Naive thymus-derived CD4-positive, alpha-beta T cell (primary cell): ENCODE measurements around the gene CABLES2. TPM values are rescaled to one million over a fixed set of nuclear protein-coding genes. Genes with fewer than 3 reads are reported as not detected.

Source experiments
- ATAC-seq: fragments of 150-1000 bp; cut with Tn5 transposase; 2 replicates; pipeline ENCODE4 v1.10.0; 2021; ENCODE audit warnings: mild to moderate bottlenecking, moderate library complexity
- CTCF ChIA-PET: fragments of 350-600 bp; sonication (Branson Sonifier 250); formaldehyde crosslinking; loops from one replicate; lab custom pipeline; 2021; ENCODE audit warnings: antibody characterized with exemption; lab: Charles Lee
- POLR2A ChIA-PET: fragments of 350-600 bp; sonication (Branson Sonifier 250); formaldehyde crosslinking; loops from one replicate; lab custom pipeline; 2021; ENCODE audit warnings: antibody characterized with exemption, inconsistent platforms; lab: Charles Lee
- DNase-seq, 9 donors: peaks; one replicate each; pipeline versions ENCODE4 v3.0.0 to v3.0.0-alpha.2; 2020 to 2022; ENCODE audit warnings: mixed read lengths in 1 of 9
- H3K27ac ChIP-seq: one replicate; pipeline ENCODE4 v1.7.0; 2013; ENCODE audit warnings: mild to moderate bottlenecking, low read depth, low read length, moderate library complexity
- H3K27me3 ChIP-seq, 2 donors: one replicate each; pipeline ENCODE4 v1.7.0; 2013; ENCODE audit warnings: low read length in 2 of 2, mild to moderate bottlenecking in 2 of 2, moderate library complexity in 2 of 2; ENCODE audit not compliant: control insufficient read depth in 2 of 2, insufficient read depth in 2 of 2
- H3K36me3 ChIP-seq, 3 experiments: 1 replicate in 2 of 3; 2 replicates in 1 of 3; pipeline ENCODE4 v1.7.0; 2013; ENCODE audit warnings: low read length in 3 of 3, mild to moderate bottlenecking in 3 of 3, moderate library complexity in 1 of 3; ENCODE audit not compliant: insufficient read depth in 3 of 3, control insufficient read depth in 2 of 3
- H3K4me1 ChIP-seq, 2 donors: one replicate each; pipeline ENCODE4 v1.7.0; 2013; ENCODE audit warnings: low read length in 2 of 2, mild to moderate bottlenecking in 2 of 2, moderate library complexity in 1 of 2; ENCODE audit not compliant: control insufficient read depth in 2 of 2, insufficient read depth in 2 of 2
- H3K4me3 ChIP-seq: 2 replicates; pipeline ENCODE4 v1.7.0; 2013; ENCODE audit warnings: mild to moderate bottlenecking, low read length
- H3K9me3 ChIP-seq, 3 experiments: 1 replicate in 2 of 3; 2 replicates in 1 of 3; pipeline ENCODE4 v1.7.0; 2013; ENCODE audit warnings: low read length in 3 of 3; ENCODE audit not compliant: control insufficient read depth in 2 of 3
- H3K27ac Mint-ChIP-seq, 9 donors: one replicate each; pipeline ENCODE4 v1.8.0; 2020 to 2022; ENCODE audit warnings: mixed read lengths in 9 of 9, mild to moderate bottlenecking in 8 of 9, moderate library complexity in 5 of 9, inconsistent platforms in 2 of 9
- H3K27me3 Mint-ChIP-seq, 5 donors: one replicate each; pipeline ENCODE4 v1.8.0; 2021 to 2022; ENCODE audit warnings: mixed read lengths in 5 of 5, mild to moderate bottlenecking in 1 of 5
- H3K36me3 Mint-ChIP-seq, 5 donors: one replicate each; pipeline ENCODE4 v1.8.0; 2020 to 2022; ENCODE audit warnings: mixed read lengths in 5 of 5, mild to moderate bottlenecking in 3 of 5, inconsistent platforms in 1 of 5
- H3K4me1 Mint-ChIP-seq, 7 donors: one replicate each; pipeline ENCODE4 v1.8.0; 2020 to 2022; ENCODE audit warnings: mixed read lengths in 7 of 7, mild to moderate bottlenecking in 3 of 7, inconsistent platforms in 1 of 7
- H3K4me3 Mint-ChIP-seq, 10 donors: one replicate each; pipeline ENCODE4 v1.8.0; 2020 to 2022; ENCODE audit warnings: mild to moderate bottlenecking in 10 of 10, mixed read lengths in 10 of 10, moderate library complexity in 6 of 10, inconsistent platforms in 2 of 10
- H3K9me3 Mint-ChIP-seq, 11 donors: one replicate each; pipeline ENCODE4 v1.8.0; 2020 to 2022; ENCODE audit warnings: mixed read lengths in 11 of 11, mild to moderate bottlenecking in 4 of 11, inconsistent platforms in 1 of 11, moderate library complexity in 1 of 11
- intact Hi-C, 2 donors: fragments of 100-400 bp; cut with micrococcal nuclease; formaldehyde crosslinking; loops; one replicate each; pipeline ENCODE4 v1.15.1; 2023
- polyA plus RNA-seq, 2 donors: library from polyadenylated mRNA; unstranded; fragments of 300-500 nt; fragmentation: Illumina TruSeq; gene quantifications; one replicate each; pipeline ENCODE4 v1.2.3, GENCODE V29; 2021
- total RNA-seq, 6 experiments: library from RNA in 5 of 6; stranded (reverse) in 5 of 6; gene quantifications; 1 replicate in 5 of 6; 2 replicates in 1 of 6; pipeline ENCODE4 v1.2.3 and lab custom pipeline; 2021 to 2026

CABLES2 gene
- total and polyA plus RNA-seq, 7 experiments from 2014 or later = 0.61 to 16.7 (median 5.6) TPM

- H3K27ac ChIP-seq = no peak overlapping the region
- no peaks in the 10 kb centered on the region for H3K27me3 ChIP-seq
- H3K9me3 Mint-ChIP-seq = peaks cover 0 to 4% (median 0%) of the 10 kb centered on the region in 11 donors
- no peak for ATAC-seq
- H3K27ac Mint-ChIP-seq = no peak overlapping the region
- CTCF ChIA-PET = no interaction called here
- H3K4me1 ChIP-seq = no peaks in the 10 kb centered on the region
- H3K4me3 Mint-ChIP-seq = no peak overlapping the region
- no peaks in the 10 kb centered on the region for H3K36me3 ChIP-seq
- POLR2A ChIA-PET = no interaction called here
- H3K9me3 ChIP-seq = no peaks in the 10 kb centered on the region
- intact Hi-C loops = no loop called here
- peaks cover 0 to 4% (median 0%) of the 10 kb centered on the region in 5 donors for H3K27me3 Mint-ChIP-seq
- no peaks in the 10 kb centered on the region for H3K36me3 Mint-ChIP-seq
- H3K4me1 Mint-ChIP-seq = peaks cover 0 to 3% (median 0%) of the 10 kb centered on the region in 7 donors
- H3K4me3 ChIP-seq = no peak overlapping the region
- no peak for DNase-seq
Observed at GRCh38 chr20:62417981-62418708, 11.1 kb upstream of the CABLES2 start.

DNA sequence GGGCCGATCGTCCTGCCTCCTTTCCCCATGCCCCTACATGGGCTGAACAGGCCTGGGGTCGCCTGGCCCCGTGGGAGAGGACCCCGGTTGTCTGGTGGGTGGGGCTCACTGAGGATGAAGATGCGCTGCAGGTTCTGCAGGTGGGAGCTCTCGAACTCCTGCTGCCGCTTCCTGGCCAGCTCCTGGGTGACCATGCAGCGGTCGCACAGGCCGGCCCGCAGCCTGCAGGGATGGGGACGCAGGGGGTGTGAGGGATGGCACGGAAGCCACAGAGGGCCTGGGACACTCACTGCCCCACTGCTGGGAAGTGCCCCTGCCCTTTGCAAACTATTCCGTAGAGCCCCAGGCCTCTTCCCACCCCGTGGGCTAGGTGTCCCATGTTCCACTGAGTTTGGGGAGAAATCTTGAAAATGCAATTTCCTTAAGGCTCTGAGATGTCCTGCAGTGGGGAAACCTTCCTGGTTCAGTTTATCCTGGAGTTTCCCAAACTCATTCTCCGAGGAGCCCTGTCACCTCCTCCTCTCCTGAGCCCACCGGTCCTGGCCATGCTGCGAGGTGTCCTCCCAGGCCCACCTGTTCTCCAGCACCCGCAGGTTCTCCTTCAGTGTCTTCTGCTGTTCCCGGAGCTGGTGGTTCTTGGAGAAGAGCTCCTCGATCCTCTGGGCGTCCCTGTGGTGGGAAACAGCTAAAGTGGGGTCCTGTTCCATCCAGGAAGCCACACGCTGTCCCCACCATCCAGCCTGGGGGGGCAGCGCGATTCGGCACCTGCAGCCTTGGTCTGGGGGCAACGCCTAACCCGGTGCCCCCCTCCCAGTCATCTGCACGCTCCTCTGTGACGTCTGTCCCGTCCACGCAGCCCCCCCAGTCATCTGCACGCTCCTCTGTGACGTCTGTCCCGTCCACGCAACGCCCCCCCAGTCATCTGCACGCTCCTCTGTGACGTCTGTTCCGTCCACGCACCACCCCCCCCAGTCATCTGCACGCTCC is 9.9 kb upstream of the CABLES2 start:
- Mint-ChIP-seq H3K9me3 (peaks cover 0 to 4% (median 0%) of the 10 kb centered on the region in 11 donors), H3K36me3 (no peaks in the 10 kb centered on the region), H3K4me3 (no peak overlapping the region), H3K27me3 (peaks cover 0 to 4% (median 0%) of the 10 kb centered on the region in 5 donors), H3K27ac (no peak overlapping the region), H3K4me1 (peaks cover 0 to 3% (median 0%) of the 10 kb centered on the region in 7 donors)
- no peak overlapping the region for H3K27ac ChIP-seq
- ATAC-seq = no peak
- DNase-seq = no peak
- H3K27me3 ChIP-seq = no peaks in the 10 kb centered on the region
- H3K9me3 ChIP-seq = no peaks in the 10 kb centered on the region
- no peaks in the 10 kb centered on the region for H3K4me1 ChIP-seq
- intact Hi-C loops = no loop called here
- no peaks in the 10 kb centered on the region for H3K36me3 ChIP-seq
- no peak overlapping the region for H3K4me3 ChIP-seq
- ChIA-PET CTCF (no interaction called here), POLR2A (no interaction called here)

- H3K9me3 ChIP-seq = no peaks in the 10 kb centered on the region
- POLR2A ChIA-PET = interaction anchor here (1.1 kb wide), 1 partner anchor 28 kb away, joined by 3 read pairs; the partner anchor contains the start of gene RPS21
- no peaks in the 10 kb centered on the region for H3K4me1 ChIP-seq
- H3K4me3 Mint-ChIP-seq = no peak overlapping the region
- no peak overlapping the region for H3K27ac ChIP-seq
- no peaks in the 10 kb centered on the region for H3K4me1 Mint-ChIP-seq
- ATAC-seq (no peak), DNase-seq (no peak)
- no peak overlapping the region for H3K4me3 ChIP-seq
- peaks cover 0 to 4% (median 0%) of the 10 kb centered on the region in 5 donors for H3K27me3 Mint-ChIP-seq
- no peak overlapping the region for H3K27ac Mint-ChIP-seq
- H3K27me3 ChIP-seq = no peaks in the 10 kb centered on the region
- H3K9me3 Mint-ChIP-seq = no peaks in the 10 kb centered on the region
- CTCF ChIA-PET = no interaction called here
- no peaks in the 10 kb centered on the region for H3K36me3 ChIP-seq
- intact Hi-C loops = no loop called here
- H3K36me3 Mint-ChIP-seq = no peaks in the 10 kb centered on the region
Observed at GRCh38 chr20:62415354-62416111, 8.4 kb upstream of the CABLES2 start.

DNA sequence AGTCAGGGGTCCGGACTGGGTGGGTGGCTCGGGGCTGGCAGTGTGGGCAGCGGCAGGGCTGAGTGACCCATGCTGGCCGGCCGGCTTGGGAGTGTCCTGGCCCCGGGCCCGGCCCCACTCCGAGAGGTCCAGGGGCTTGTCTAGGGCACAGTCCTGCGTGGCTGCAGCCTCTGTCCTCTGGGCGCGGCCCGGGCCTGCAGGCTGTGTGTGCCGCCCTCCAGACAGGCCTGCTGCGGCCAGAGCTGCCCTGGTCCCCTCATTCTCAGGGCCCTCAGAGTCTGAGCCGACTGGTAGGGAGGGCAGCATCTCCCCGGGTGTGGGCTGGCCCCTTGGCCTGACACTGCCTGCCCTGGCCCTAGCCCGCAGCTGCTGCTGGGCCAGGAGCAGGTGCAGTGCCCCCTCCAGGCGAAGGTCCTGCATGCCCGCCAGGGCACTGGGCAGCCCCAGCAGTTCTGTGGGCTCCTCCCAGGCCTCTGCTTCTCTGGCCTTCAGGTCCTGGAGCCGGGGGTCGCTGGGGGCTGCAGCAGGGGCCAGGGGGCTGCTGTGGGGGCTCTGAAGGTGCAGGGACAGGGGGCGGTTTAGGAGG is 6.9 kb upstream of the CABLES2 start:
- Mint-ChIP-seq H3K36me3 (no peaks in the 10 kb centered on the region), H3K27ac (no peak overlapping the region), H3K9me3 (no peaks in the 10 kb centered on the region), H3K4me3 (no peak overlapping the region), H3K27me3 (peaks cover 0 to 3% (median 0%) of the 10 kb centered on the region in 5 donors), H3K4me1 (peaks cover 0 to 8% (median 3%) of the 10 kb centered on the region in 7 donors)
- Histone ChIP-seq H3K4me1 (no peaks in the 10 kb centered on the region), H3K9me3 (no peaks in the 10 kb centered on the region), H3K4me3 (no peak overlapping the region), H3K36me3 (no peaks in the 10 kb centered on the region), H3K27ac (no peak overlapping the region), H3K27me3 (no peaks in the 10 kb centered on the region)
- no peak for ATAC-seq
- ChIA-PET CTCF (no interaction called here), POLR2A (no interaction called here)
- no peak for DNase-seq
- intact Hi-C loops = no loop called here

GRCh38 chr20:62413025-62413570 is 6.0 kb upstream of the CABLES2 start:
- H3K27ac Mint-ChIP-seq = no peak overlapping the region
- Histone ChIP-seq H3K27me3 (no peaks in the 10 kb centered on the region), H3K9me3 (no peaks in the 10 kb centered on the region), H3K36me3 (no peaks in the 10 kb centered on the region), H3K4me3 (no peak overlapping the region), H3K27ac (no peak overlapping the region), H3K4me1 (no peaks in the 10 kb centered on the region)
- CTCF ChIA-PET = no interaction called here
- no peaks in the 10 kb centered on the region for H3K36me3 Mint-ChIP-seq
- POLR2A ChIA-PET = no interaction called here
- ATAC-seq (no peak), DNase-seq (no peak)
- intact Hi-C loops = no loop called here
- H3K9me3 Mint-ChIP-seq = no peaks in the 10 kb centered on the region
- peaks cover 0 to 8% (median 6%) of the 10 kb centered on the region in 7 donors for H3K4me1 Mint-ChIP-seq
- H3K4me3 Mint-ChIP-seq = no peak overlapping the region
- H3K27me3 Mint-ChIP-seq = peaks cover 0 to 3% (median 0%) of the 10 kb centered on the region in 5 donors
